HEK293T (cell line): ENCODE measurements around the gene HOXB4.
"Not testable (repeated sequence)": the region's sequence is repeated elsewhere in the genome, so short reads cannot be mapped to it uniquely, and the experiment has no call there.

Experiments used
- CTCF ChIA-PET: fragments of 350-600 bp; formaldehyde crosslinking; extraction: SDS; loops from one replicate; lab custom pipeline; 2021; ENCODE audit warnings: antibody characterized with exemption, inconsistent platforms; lab: Yijun Ruan, JAX
- POLR2A ChIA-PET: fragments of 350-600 bp; formaldehyde crosslinking; extraction: SDS; loops from one replicate; lab custom pipeline; 2020; ENCODE audit warnings: antibody characterized with exemption, inconsistent platforms; lab: Yijun Ruan, JAX
- DNase-seq: peaks from one replicate; pipeline ENCODE4 v3.0.0; 2012; ENCODE audit warnings: mixed read lengths; ENCODE audit errors: extremely low spot score
- ARNT ChIP-seq: fragments of 450-650 bp; IDR thresholded peaks from 2 replicates; pipeline ENCODE4 v1.6.1; 2017; ENCODE audit warnings: mild to moderate bottlenecking
- BHLHE40 ChIP-seq: fragments of 450-650 bp; IDR thresholded peaks from 2 replicates; pipeline ENCODE4 v1.6.1; 2016; ENCODE audit warnings: mild to moderate bottlenecking, moderate library complexity, borderline replicate concordance
- CTBP1 ChIP-seq: fragments of 450-650 bp; IDR thresholded peaks from 2 replicates; pipeline ENCODE4 v1.6.1; 2016; ENCODE audit warnings: borderline replicate concordance
- ELF4 ChIP-seq: fragments of 450-650 bp; IDR thresholded peaks from 2 replicates; pipeline ENCODE4 v1.6.1; 2017; ENCODE audit warnings: antibody characterized with exemption
- FOXA1 ChIP-seq: fragments of 450-650 bp; IDR thresholded peaks from 2 replicates; pipeline ENCODE4 v1.6.1; 2016; ENCODE audit warnings: mild to moderate bottlenecking
- FOXK2 ChIP-seq: fragments of 450-650 bp; IDR thresholded peaks from 2 replicates; pipeline ENCODE4 v1.6.1; 2016; ENCODE audit warnings: mild to moderate bottlenecking
- FOXM1 ChIP-seq: fragments of 450-650 bp; IDR thresholded peaks from 2 replicates; pipeline ENCODE4 v1.6.1; 2017; ENCODE audit warnings: mild to moderate bottlenecking, borderline replicate concordance
- HDGF ChIP-seq: fragments of 450-650 bp; IDR thresholded peaks from 2 replicates; pipeline ENCODE4 v1.6.1; 2017; ENCODE audit warnings: antibody characterized with exemption, borderline replicate concordance
- L3MBTL2 ChIP-seq: fragments of 450-650 bp; conservative IDR thresholded peaks from 2 replicates; pipeline ENCODE4 v1.6.1; 2016; ENCODE audit warnings: mild to moderate bottlenecking
- LEF1 ChIP-seq: fragments of 450-650 bp; IDR thresholded peaks from 2 replicates; pipeline ENCODE4 v1.6.1; 2017; ENCODE audit warnings: mild to moderate bottlenecking, borderline replicate concordance
- NFRKB ChIP-seq: fragments of 450-650 bp; IDR thresholded peaks from 2 replicates; pipeline ENCODE4 v1.6.1; 2016; ENCODE audit warnings: mild to moderate bottlenecking, moderate library complexity
- SP1 ChIP-seq: fragments of 450-650 bp; IDR thresholded peaks from 2 replicates; pipeline ENCODE4 v1.6.1; 2017
- SUZ12 ChIP-seq: fragments of 450-650 bp; IDR thresholded peaks from 2 replicates; pipeline ENCODE4 v1.6.1; 2016; ENCODE audit warnings: mild to moderate bottlenecking
- TARDBP ChIP-seq: fragments of 450-650 bp; IDR thresholded peaks from 2 replicates; pipeline ENCODE4 v1.6.1; 2016
- ZNF384 ChIP-seq: fragments of 450-650 bp; IDR thresholded peaks from 2 replicates; pipeline ENCODE4 v1.6.1; 2016
- TF ChIP-seq, protein P1 (sequence below): fragments of 450-650 bp; IDR thresholded peaks from 2 replicates; pipeline ENCODE4 v1.6.1; 2016

HOXB4 gene

DNA sequence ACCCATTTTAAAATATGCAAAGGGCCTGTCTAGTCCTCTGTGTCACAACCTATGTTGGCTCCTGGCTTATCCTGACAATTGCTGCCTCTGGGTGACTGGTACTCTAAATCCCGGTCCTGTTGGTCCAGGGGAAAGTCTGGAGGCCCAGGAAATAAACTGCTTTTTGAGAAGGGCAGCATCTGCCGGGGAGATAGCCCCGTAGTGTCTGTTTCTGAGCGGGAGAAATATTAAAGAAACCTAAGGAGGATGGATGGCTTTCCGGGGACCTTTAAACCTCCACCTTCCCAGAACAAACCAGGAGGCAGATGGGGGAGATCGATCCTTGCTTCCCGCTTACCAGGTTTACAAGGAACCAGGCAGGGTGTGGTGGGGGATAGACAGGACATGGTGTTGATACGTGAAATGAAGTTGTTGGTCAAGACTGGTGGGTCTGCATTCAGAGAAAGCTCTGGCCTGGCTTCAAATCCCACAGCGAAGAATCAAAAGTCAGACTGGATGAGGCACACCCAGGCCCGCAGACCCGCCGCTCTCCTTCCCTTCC is 37.0 kb downstream of the HOXB4 start:
- POLR2A ChIA-PET, result interaction anchor here (0.8 to 3.5 kb wide), 6 partner anchors 19 to 49 kb away, joined by 3 to 18 read pairs (median 4); partner anchors contain the start of gene HOXB3
- no peak for TF ChIP-seq ARNT
- TF ChIP-seq, protein P1, sequence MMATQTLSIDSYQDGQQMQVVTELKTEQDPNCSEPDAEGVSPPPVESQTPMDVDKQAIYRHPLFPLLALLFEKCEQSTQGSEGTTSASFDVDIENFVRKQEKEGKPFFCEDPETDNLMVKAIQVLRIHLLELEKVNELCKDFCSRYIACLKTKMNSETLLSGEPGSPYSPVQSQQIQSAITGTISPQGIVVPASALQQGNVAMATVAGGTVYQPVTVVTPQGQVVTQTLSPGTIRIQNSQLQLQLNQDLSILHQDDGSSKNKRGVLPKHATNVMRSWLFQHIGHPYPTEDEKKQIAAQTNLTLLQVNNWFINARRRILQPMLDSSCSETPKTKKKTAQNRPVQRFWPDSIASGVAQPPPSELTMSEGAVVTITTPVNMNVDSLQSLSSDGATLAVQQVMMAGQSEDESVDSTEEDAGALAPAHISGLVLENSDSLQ, result no peak
- TF ChIP-seq CTBP1, result no peak
- TF ChIP-seq FOXA1, result no peak
- TF ChIP-seq BHLHE40, result no peak
- no peak for TF ChIP-seq ELF4
- no peak for TF ChIP-seq TARDBP
- TF ChIP-seq FOXM1, result no peak
- no peak for TF ChIP-seq SUZ12
- no peak for TF ChIP-seq SP1
- no peak for TF ChIP-seq HDGF
- no peak for TF ChIP-seq L3MBTL2
- TF ChIP-seq ZNF384, result no peak
- no peak for DNase-seq
- CTCF ChIA-PET, result no interaction called here

DNA sequence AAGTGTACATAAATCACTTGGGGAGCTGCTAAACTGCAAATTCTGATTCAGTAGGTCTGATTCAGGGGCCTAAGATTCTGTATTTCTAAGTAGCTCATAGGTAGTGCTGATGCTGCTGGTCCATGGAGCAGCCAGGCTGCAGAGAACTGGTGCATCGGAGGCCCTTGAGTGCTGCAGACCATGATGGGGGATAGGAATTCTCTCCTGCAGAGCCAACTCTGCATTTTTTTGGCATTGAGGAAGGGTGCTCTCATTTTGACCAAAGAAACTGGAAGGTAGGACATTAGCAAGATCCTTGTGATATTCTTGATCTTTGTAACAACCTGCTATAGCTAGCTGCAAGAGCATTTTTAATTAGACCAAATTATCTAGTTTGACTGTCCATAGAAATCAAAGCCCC is 37.9 kb downstream of the HOXB4 start:
- no peak for DNase-seq
- TF ChIP-seq, protein P1, result no peak
- no peak for TF ChIP-seq TARDBP
- TF ChIP-seq ARNT, result no peak
- no peak for TF ChIP-seq ELF4
- TF ChIP-seq SP1, result no peak
- TF ChIP-seq SUZ12, result no peak
- TF ChIP-seq FOXK2, result no peak
- TF ChIP-seq FOXM1, result no peak
- TF ChIP-seq LEF1, result no peak
- TF ChIP-seq ZNF384, result no peak
- no peak for TF ChIP-seq L3MBTL2
- TF ChIP-seq CTBP1, result no peak
- no peak for TF ChIP-seq FOXA1
- TF ChIP-seq HDGF, result no peak
- no peak for TF ChIP-seq BHLHE40
- no peak for TF ChIP-seq NFRKB
- CTCF ChIA-PET, result no interaction called here
- POLR2A ChIA-PET, result interaction anchor here (1.5 kb wide), 1 partner anchor 47 kb away, joined by 4 read pairs; no protein-coding TSS in a partner anchor

DNA sequence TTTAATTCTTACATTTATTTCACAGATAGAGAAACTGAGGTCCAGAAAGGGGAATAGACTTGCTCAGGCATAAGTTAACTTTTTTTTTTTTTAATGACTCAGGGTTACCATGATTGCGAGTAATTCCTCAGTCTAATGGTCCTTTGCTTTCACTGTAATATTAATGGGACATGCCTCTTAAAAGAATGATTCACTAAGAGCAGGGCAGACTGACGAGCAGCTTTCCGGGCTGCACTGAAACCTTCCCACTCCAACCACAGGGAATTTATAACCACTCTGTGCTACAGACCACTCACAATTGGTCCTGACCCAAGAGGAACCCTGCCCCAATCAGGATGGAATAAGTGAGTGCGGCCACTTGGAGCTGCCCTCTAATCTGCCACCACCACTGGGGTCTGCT is 39.0 kb downstream of the HOXB4 start:
- no peak for TF ChIP-seq LEF1
- TF ChIP-seq L3MBTL2, result no peak
- TF ChIP-seq ARNT, result no peak
- no peak for TF ChIP-seq ELF4
- no peak for TF ChIP-seq FOXM1
- TF ChIP-seq FOXA1, result no peak
- no peak for TF ChIP-seq ZNF384
- TF ChIP-seq SP1, result no peak
- no peak for TF ChIP-seq TARDBP
- TF ChIP-seq CTBP1, result no peak
- no peak for TF ChIP-seq NFRKB
- no peak for TF ChIP-seq SUZ12
- TF ChIP-seq FOXK2, result no peak
- TF ChIP-seq, protein P1, result no peak
- no peak for TF ChIP-seq BHLHE40
- TF ChIP-seq HDGF, result no peak
- POLR2A ChIA-PET, result interaction anchor here (1.3 kb wide), 1 partner anchor 16 kb away, joined by 3 read pairs; no protein-coding TSS in a partner anchor
- CTCF ChIA-PET, result no interaction called here
- DNase-seq, result no peak

DNA sequence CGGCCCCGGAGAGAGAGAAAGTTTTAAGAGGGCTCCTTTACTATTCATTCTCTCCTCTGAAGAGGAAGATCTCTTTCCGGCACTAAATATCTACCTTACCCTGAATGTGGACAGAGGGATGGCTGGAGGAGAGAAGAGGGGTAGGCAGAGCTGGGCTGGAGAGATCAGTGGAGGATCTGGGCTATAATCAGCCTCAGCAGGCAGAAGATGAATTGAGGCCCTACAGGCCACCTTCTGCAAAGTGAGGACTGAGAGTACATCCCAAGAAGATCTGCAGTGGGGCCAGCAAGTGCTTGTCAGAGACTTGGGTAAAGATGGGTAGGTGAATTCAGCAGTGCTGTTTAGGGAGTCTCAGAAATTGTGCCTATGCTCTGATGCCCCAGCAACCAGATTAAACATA is 40.8 kb downstream of the HOXB4 start:
- POLR2A ChIA-PET, result no interaction called here
- CTCF ChIA-PET, result no interaction called here
- TF ChIP-seq FOXM1 (no peak), BHLHE40 (no peak), ELF4 (no peak), L3MBTL2 (no peak), HDGF (no peak)
- TF ChIP-seq, protein P1, result no peak
- no peak for DNase-seq

DNA sequence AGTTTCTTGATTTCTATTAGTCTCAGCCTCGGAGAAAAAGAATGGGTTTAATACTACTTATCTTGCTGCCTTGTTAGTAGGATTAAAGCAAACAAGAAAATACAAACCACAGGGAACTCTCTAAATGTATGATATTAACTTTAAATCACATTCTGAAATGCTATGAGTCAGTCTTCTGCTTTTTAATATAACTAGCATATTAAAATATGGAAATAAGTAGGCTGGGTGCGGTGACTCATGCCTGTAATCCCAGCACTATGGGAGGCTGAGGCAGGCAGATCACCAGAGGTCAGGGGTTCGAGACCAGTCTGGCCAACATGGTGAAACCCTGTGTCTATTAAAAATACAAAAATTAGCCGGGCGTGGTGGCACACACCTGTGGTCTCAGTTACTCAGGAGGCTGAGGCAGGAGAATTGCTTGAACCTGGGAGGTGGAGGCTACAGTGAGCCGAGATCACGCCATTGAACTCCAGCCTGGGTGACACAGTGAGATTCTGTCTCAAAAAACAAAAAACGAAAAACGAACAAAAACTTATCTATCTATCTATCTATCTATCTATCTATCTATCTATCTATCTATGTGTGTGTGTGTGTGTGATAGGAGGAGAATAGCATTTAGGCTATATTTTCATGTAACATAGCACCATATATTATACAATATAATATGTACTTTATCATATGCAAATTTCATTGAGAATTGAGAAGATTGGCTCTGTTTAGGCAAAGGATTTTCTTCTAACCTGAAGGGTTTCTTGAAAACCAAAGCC is 42.2 kb downstream of the HOXB4 start:
- CTCF ChIA-PET, POLR2A ChIA-PET, DNase-seq: not testable (repeated sequence)
